GM11168 (cell line): ENCODE data around the gene PLPP7.

ENCODE experiments used
- in situ Hi-C: fragments of 300-500 bp; cut with MboI; formaldehyde crosslinking; loops from one replicate; pipeline ENCODE4 v1.12.0; 2022; ENCODE audit warnings: low sequenced_read_pairs; ENCODE audit not compliant: unreplicated experiment

PLPP7 gene

DNA sequence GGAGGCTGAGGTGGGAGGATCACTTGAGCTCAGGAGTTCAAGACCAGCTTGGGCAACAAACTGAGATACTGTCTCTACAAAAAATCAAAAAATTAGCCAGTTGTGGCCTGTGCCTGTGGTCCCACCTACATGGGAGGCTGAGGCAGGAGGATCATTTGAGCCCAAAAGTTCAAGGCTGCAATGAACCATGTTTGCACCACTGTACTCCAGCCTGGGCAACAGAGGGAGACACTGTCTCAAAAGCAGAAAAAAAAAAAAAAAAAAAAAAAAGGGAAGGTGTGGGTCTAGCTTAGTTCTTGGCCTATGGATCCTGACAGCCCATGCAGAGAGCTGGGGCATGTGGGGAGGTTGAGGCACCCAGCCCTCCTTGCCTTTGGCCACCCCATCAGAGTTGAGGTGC lies 10.9 kb downstream of the PLPP7 start:
- in situ Hi-C loops = no loop called here

GRCh38 chr9:131302244-131303075 lies 12.9 kb downstream of the PLPP7 start:
- in situ Hi-C loops = no loop called here

DNA sequence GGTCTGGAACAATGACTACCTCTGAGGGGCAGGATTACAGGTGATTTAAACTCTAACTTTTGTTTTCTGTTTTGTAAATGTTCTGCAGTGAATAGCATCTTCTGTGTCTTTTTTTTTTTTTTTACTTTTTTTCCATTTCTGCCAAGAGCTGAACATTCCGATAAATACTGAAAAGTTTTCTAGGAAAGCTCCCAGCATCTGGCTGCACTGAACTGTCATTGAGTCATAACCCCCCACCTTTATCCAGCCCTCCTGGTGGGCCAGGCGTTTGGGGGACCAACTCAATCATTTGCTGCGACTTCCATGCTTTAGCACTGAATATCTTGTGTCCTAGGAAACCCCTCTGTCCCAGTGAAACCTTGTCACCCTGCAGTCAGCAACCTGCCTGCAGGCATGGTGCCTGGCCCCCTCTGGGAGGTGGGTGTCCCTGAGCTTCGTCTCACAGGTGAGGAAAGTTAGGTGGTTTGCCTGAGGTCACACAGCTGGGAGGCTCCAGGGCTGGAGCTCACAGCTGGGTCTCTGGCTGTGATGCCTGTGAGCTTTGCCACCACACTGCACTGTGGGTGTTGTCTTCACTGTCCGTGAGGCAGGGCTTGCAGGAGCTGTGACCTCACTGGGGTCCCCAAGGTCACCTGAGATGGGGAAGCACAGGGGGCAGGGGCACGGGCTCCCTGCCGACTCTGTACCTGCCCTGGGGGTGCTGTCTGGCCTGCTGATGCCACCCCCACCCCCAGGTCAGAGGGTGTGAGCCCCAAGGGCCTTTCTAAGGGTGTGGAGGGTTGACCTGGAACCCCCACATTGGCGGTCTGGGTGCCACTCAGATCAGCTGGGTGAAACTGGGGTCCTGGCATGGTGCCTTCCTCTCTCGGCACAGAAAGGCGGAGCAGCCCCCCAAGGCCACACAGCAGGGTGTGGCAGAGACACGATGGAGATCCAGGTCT lies 14.1 kb downstream of the PLPP7 start:
- in situ Hi-C loops = no loop called here

DNA sequence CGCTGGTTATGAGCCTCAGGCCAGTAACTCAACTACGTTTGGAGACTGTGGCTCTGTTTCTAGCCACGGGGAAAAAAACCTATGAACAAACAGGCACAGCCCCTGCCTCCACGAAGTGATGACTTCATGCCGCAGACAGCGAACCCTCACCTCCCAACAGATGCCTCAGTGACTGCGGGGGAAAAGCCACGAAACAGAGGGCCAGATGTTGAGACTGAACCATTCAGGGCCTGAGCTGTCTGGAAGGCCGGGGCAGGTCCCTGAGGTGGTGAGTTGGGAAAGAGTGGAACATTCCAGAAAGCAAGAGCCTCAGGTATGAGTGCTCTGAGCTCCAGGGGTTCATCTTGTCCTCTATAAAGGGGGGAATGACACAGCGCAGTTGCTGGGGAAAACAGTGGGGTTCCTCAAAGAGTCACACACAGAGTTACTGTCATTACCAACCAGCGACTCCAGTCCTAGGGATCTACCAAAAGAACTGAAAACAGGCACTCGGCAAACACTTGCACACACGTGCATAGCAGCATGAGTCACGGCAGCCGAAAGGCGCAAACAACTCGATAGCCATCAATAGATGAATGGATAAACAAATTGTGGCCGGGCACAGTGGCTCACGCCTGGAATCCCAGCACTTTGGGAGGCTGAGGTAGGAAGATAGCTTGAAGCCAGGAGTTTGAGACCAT lies 15.3 kb downstream of the PLPP7 start:
- in situ Hi-C loops = no loop called here

DNA sequence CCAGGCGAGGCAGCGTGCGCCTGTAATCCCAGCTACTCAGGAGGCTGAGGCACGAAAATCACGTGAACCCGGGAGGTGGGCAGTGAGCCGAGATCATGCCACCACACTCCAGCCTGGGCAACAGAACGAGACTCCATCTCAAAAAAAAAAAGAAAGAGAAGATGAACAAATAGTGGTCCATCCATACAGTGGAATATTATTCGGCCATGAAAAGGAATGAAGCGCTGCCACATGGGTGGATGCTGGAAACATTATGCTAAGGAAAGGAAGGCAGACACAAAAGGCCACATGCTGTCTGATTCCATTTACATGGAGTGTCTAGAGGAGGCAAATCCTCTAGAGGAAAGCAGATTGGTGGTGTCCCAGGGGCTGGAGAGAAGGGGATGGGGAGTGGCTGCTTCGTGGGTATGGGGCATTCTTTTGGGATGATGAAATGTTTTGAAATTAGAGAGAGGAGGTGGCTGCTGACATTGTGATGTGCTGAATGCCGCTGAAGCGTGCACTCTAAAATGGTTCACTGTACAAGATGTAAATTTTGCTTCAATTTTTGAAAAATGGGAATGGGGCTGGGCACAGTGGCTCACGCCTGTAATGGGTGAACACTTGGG lies 17.0 kb downstream of the PLPP7 start:
- in situ Hi-C loops = no loop called here

- in situ Hi-C loops = no loop called here
These were observed 18.5 kb downstream of the PLPP7 start for GRCh38 chr9:131307974-131308373.

DNA sequence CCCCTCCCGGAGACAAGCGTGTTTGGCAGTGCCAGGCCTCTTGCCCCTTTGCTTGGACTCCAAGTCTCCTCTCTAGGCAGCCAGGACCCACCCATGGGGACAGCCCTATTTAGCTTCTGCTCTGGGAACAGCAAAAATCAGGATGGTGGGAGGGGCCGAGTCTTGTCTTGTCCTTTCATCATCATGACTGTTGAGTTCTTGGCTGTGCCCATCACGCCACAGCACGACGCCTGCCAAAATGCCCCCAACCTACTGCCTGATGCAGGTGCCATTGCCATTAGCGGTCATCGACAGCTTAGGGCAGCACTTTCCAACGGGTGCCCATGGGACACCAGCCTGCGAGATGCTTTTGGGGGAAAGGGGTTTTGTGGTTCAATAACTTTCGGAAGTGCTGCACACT lies 18.9 kb downstream of the PLPP7 start:
- in situ Hi-C loops = no loop called here

GRCh38 chr9:131308906-131309529 lies 19.5 kb downstream of the PLPP7 start:
- in situ Hi-C loops = no loop called here

DNA sequence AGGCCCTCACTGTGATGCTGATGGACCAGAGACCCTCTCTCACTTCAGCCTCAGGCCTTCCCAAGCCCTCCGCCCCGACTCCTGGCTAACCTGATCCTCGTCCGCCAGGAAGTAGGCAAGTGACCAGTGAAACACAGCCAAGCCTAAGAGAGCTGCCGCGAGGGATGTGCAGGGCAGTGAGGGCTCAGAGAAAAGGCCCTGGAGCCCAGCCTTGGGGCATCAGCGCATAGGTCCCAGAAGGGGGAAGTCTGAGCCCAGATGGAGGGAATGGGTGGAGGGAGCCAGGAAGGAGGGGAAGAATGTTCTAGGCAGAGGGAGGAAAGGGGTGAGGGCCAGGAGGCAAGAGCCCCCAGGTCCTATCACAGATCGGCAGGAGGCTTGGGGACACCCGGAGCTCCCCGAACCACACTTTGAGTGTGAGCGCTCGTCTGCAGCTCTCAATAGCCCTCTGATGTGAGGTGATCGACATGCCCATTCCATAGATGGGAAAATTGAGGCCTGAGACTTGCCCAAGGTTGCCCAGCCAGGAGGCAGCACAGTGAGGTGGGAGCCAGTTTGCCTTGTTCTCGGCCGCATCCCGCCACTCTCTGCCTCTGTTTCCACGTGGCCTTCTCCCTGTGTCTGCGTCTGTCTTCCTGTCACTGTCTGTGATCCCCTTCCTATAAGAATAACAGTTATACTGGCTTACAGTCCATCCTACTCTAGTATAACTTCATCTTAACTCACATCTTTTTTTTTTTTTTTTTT lies 20.2 kb downstream of the PLPP7 start:
- in situ Hi-C loops = no loop called here

DNA sequence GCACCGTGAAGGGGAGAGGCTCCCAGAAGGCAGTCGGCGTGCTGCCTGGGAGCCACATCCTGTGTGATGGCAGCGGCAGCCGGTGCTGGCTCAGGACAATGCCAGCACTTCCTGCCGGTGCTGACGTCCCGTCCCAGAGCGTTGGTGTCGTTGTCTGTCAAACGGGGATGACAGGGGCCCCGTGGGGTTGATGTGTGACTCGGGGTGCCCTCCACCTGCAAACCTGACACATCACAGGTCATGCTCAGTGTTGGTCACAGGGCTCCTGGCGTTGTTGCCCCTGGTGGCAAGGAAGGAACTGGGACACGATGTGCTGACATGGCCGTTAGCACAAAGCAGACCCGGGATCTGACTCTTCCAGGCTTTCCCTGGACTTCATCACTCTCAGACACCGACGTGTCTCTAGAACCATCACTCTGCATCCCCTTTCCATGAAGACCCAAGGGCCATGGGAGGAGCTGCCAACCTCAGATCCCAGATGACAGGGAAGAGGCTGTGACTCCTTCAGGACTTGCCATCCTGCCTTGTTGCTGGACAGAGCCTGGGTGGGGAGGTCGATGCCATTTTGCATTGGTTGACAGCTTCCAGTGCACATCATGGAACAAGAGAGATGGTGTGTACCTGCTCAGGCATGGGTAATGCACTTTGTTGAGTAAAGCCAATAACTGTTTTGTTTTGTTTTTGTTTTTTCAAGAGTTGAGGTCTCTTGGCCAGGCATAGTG lies 21.5 kb downstream of the PLPP7 start:
- in situ Hi-C loops = no loop called here

DNA sequence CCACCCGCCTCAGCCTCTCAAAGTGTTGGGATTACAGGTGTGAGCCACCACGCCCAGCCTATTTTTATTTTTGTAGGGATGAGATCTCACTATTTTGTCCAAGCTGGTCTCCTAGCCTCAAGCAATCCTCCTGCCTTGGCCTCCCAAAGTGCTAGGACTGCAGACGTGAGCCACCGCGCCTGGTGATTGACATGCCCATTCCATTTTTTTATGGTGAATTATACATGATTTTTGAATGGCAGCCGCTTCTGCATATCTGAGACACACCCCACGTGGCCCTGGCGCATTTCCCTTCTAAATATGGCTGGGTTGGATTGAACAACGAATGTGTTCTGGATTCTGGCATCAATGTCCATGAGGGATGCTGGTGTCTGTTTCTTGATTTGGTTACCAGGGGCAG lies 22.7 kb downstream of the PLPP7 start:
- in situ Hi-C loops = no loop called here

- in situ Hi-C loops = no loop called here
These were observed 23.6 kb downstream of the PLPP7 start for GRCh38 chr9:131312822-131313770.

DNA sequence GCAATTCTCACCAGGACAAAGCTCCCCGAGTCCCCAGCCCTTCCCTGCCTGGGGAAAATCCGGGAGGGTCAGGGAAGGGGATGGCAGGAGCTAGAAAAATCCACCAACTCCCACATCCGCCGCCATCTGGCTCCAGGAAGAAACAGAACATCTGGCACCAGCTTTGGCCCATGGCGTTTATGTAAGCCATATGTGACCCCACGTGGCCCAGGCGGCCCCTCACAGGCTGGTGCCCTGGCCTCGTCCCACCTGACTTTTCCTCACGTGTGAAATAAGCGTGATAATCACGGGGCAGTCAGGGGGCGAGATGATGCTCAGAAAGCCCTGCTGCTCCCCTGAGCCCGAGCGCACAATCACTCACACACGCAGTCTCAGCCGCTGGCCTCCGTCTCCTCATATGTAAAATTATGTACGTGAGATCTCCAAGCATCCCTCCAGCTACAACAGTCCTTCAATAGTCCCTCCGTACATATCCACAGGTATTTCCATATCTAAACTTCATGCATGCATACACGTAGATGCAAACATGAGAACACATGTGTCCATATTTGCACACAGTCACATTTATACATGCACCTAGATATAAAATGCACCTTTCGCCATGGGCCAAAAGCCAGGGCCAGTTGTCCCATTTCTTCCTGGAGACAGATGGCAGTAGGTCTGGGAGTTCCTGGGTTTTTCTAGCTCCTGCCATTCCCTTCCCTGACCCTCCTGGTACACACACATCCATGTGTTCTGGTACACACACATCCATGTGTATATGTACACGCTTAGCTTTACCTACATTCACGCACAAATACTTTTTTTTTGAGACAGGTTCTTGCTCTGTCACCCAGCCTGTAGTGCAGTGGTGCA lies 28.9 kb downstream of the PLPP7 start:
- in situ Hi-C loops = no loop called here

DNA sequence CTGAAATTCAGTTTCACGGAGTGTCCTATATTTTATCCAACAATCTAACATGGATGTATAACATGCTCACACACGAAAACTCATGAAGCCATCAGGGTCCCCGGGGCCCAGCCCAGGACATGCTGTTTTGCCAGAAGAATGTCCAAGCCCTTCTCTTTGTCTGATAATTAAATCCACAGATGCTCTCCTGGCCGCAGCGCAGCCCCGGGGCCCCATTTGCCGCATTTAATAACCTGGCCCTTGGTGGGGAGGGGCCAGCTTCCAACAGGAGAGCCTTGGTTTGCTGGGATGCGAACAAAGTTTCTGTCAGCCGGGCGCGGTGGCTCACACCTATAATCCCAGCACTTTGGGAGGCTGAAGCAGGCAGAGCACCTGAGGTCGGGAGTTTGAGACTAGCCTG lies 30.0 kb downstream of the PLPP7 start:
- in situ Hi-C loops = no loop called here

GRCh38 chr9:131320031-131320685 lies 30.6 kb downstream of the PLPP7 start:
- in situ Hi-C loops = no loop called here

GRCh38 chr9:131323629-131324028 lies 34.1 kb downstream of the PLPP7 start:
- in situ Hi-C loops = no loop called here
